HK-2 (cell line): Measurements from ENCODE around the gene BFSP2.
"Not testable (repeated sequence)": the region's sequence is repeated elsewhere in the genome, so short reads cannot be mapped to it uniquely, and the experiment has no call there.

Experiments
- DNase-seq: peaks from one replicate; pipeline ENCODE4 v3.0.0-alpha.2; 2018; ENCODE audit not compliant: unreplicated experiment

BFSP2 gene

DNA sequence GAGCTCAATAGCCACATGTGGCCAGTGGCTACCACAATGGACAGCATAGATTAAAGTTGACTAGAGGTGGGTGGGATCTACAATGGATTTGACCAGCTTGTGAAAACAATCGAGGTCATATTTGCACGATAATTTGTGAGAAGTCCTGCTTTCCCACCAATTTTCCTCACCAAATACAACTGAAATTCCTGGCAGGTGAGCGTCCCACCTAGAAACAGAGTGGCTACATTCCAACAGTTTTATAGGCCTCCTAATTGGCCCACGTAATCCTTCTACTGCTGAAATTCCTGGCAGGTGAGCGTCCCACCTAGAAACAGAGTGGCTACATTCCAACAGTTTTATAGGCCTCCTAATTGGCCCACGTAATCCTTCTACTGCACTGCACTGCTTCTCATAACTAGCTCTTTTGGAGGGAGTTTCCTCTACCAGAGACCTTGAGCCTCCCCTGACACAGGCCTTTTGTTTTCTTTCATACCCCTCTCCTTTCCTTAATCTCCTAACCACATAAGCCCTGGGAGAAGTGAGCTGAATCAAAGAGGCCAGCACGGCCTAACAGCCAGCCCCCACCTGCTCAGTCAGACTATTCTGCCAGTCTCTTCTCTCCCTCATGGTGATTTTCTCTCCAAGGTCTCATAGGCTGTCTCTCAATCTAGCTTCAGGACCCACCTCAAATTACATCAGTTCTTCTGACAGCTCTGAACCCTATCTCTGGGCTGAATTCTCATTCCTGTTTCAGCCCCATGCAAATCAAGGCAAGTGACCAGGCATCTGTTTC, 80.2 kb downstream of the BFSP2 start:
- DNase-seq, result peak; percentile 18

DNA sequence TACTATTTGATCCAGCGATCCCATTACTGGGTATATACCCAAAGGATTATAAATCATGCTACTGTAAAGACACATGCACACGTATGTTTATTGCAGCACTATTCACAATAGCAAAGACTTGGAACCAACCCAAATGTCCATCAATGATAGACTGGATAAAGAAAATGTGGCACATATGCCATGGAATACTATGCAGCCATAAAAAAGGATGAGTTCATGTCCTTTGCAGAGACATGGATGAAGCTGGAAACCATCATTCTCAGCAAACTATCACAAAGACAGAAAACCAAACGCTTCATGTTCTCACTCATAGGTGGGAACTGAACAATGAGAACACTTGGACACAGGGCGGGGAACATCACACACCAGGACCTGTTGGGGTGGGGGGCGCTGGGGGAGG, 82.6 kb downstream of the BFSP2 start:
- not testable (repeated sequence) for DNase-seq

DNA sequence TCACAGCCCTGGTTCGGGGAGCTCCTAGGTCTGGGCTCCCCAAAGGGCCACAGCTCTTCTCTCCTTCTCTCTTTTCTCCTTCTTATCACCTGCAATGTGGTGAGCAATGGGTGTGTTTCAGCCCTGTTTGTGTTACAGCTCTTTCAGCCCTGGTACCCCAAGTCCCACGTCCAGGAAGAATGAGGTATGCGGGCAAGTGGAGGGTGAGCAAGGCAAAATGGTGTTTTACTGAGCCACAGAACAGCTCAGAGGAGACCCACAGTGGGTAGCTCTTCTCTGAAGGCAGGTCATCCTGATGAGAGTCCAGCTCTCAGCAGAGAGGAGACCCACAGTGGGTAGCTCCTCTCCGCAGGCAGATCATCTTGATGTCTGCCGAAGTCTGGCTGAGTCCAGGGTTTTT, 86.8 kb downstream of the BFSP2 start:
- no peak for DNase-seq

DNA sequence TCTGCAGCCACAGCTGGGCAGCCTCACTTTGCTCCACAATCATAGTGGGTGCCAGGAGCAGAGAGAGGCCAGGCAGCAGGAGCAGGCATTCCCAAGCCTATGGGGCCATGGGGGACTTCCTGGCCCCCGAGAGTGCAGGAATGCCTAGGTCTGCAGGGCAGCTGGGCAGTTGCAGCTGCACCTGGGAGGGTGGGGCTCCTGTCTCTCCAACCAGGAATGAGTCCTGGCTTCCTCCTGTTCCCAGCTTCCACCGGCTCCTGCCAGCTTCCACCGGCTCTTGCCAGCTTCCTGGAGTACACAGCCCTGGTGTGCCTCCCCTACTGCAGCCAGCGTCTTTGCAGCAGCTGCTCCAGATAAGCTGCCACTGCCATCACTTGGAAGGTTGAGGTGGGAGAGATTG, 87.3 kb downstream of the BFSP2 start:
- no peak for DNase-seq

- no peak for DNase-seq
Measured at GRCh38 chr3:133487920-133488540, 88.2 kb downstream of the BFSP2 start.

GRCh38 chr3:133488785-133489367, 89.0 kb downstream of the BFSP2 start:
- no peak for DNase-seq

GRCh38 chr3:133489466-133490085, 89.7 kb downstream of the BFSP2 start:
- DNase-seq, result no peak

- DNase-seq, result no peak
Measured at GRCh38 chr3:133490468-133491351, 90.9 kb downstream of the BFSP2 start.

- no peak for DNase-seq
Measured at GRCh38 chr3:133491481-133492059, 91.7 kb downstream of the BFSP2 start.

- no peak for DNase-seq
Measured at GRCh38 chr3:133492159-133492741, 92.4 kb downstream of the BFSP2 start.

GRCh38 chr3:133494469-133494868, 94.6 kb downstream of the BFSP2 start:
- DNase-seq, result peak; percentile 7

DNA sequence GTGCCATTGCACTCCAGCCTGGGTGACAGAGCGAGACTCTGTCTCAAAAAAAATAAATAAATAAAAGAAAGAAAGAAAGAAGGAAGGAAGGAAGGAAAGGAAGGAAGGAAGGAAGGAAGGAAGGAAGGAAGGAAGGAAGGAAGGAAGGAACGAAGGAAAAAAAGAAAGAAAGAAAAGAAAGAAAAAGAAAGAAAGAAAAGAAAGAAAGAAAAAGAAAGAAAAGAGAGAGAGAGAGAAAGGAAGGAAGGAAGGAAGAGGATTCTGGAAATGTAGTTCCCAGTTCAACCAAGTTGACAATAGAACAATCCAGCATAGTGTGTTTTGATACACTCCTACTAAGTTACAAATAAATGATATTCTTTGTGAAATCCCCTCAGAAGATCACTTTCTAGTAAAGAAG, 102.7 kb downstream of the BFSP2 start:
- not testable (repeated sequence) for DNase-seq

DNA sequence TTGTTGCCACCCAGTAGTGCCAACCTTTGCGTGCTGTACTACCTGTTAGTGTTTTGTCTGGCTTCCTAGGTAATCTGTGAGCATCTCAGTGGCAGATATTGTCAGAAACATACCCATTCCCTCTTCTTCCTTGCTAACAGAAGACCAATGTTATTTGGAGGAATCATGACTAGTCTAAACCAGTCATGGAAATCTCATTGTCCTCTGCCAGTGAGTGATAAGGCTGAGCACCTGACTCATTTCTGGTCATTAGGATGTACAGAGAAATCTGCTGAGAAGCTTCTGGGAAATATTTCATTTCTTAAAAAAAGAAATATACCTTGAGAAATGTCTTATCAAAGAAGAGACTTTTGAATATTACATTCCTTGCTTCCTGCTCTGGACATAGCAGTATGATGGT, 103.6 kb downstream of the BFSP2 start:
- DNase-seq, result no peak

DNA sequence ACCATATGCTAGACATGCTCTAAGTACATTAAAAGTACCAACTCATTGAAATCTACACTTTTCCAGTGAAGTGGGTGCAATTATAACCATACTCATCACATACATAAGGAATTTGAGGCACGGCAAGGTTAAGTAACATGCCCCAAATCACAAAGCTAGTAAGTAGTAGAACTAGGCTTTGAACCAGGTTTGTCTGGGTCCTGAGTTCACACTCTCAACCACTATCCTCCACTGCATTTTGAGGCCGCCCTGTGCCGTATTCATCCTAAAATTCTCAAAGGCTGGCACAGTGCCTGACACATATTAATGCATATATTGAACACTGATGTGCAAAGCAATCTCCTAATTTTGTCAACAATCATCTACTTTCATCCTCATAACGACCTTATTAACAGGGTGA, 104.9 kb downstream of the BFSP2 start:
- DNase-seq, result no peak

DNA sequence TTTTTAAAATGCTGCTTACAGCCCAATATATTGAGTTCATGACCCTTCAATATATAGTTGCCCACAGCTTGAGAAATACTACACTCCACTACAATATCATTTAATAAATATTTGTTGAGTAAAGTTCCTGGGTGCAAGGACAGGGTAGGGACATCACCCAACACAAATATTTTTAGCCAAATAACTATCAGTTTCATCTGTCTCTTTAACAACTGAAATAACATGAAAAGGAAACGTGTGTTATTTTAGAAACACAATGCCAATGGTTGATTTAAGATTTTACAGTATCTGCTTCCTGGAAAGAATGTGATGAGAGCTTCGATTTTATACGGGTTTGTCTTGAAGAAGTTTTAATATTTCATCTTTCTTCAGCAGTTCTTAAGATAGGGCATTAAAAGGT, 106.0 kb downstream of the BFSP2 start:
- no peak for DNase-seq

- DNase-seq, result no peak
Measured at GRCh38 chr3:133506215-133506901, 106.5 kb downstream of the BFSP2 start.

DNA sequence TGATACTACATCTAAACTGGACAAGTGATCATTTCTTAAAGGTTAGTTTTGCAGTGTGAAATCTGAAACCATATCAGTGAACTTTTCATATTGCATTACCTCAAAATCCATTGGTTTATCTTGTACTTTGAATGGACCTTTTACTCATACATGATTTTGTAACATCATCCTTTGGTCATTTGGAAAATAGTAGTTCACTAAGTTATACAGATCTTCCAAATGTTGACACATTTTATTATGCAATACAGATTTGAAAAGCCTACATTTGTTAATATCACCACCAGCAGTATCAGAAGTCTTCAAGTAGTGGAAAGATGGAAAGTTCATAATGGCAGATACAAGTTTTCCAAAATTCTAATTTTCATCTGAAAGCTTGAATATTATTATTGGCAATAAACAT, 109.6 kb downstream of the BFSP2 start:
- no peak for DNase-seq

- no peak for DNase-seq
Measured at GRCh38 chr3:133512416-133513089, 112.7 kb downstream of the BFSP2 start.

- no peak for DNase-seq
Measured at GRCh38 chr3:133514418-133514817, 114.6 kb downstream of the BFSP2 start.

GRCh38 chr3:133515127-133515526, 115.3 kb downstream of the BFSP2 start:
- no peak for DNase-seq
